Fibroblast of pulmonary artery (primary cell): ENCODE measurements around the gene TMEM147.
A peak's percentile ranks its signal among the peaks of the same experiment; 100 is the strongest.

Experiments used
- DNase-seq: peaks from one replicate; pipeline ENCODE4 v3.0.0-alpha.2; 2010; ENCODE audit warnings: low read depth
- H3K4me3 ChIP-seq: replicated peaks from 2 replicates; pipeline ENCODE4 v1.5.1; 2011; ENCODE audit warnings: low read depth, mild to moderate bottlenecking, control low read depth, low read length, moderate library complexity
- TF ChIP-seq, protein P1 (sequence below): IDR thresholded peaks from 2 replicates; pipeline ENCODE4 v1.5.1; 2011; ENCODE audit warnings: mild to moderate bottlenecking, control low read depth, low read length, inconsistent platforms; ENCODE audit errors: missing control alignments

The TMEM147 gene

DNA sequence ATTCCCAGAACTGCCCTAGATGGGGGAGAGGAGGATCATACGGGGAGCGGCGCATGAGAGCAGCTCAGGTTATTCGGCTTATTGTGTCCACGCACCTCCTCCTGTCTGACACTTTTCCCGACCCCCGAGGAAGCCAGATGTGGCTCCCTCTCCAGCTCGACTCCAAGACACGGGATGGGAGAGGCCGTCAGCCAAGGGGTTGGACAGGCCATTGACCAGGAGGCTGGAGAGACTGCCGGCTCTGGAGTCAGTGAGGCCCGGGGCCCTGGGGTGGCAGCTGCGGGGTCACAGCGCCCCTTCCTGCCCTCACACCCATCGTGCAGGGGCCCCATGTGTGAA is 34.8 kb upstream of the TMEM147 start:
- DNase-seq, result no peak
- TF ChIP-seq, protein P1, sequence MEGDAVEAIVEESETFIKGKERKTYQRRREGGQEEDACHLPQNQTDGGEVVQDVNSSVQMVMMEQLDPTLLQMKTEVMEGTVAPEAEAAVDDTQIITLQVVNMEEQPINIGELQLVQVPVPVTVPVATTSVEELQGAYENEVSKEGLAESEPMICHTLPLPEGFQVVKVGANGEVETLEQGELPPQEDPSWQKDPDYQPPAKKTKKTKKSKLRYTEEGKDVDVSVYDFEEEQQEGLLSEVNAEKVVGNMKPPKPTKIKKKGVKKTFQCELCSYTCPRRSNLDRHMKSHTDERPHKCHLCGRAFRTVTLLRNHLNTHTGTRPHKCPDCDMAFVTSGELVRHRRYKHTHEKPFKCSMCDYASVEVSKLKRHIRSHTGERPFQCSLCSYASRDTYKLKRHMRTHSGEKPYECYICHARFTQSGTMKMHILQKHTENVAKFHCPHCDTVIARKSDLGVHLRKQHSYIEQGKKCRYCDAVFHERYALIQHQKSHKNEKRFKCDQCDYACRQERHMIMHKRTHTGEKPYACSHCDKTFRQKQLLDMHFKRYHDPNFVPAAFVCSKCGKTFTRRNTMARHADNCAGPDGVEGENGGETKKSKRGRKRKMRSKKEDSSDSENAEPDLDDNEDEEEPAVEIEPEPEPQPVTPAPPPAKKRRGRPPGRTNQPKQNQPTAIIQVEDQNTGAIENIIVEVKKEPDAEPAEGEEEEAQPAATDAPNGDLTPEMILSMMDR, result no peak
- no peak overlapping the region for H3K4me3 ChIP-seq

DNA sequence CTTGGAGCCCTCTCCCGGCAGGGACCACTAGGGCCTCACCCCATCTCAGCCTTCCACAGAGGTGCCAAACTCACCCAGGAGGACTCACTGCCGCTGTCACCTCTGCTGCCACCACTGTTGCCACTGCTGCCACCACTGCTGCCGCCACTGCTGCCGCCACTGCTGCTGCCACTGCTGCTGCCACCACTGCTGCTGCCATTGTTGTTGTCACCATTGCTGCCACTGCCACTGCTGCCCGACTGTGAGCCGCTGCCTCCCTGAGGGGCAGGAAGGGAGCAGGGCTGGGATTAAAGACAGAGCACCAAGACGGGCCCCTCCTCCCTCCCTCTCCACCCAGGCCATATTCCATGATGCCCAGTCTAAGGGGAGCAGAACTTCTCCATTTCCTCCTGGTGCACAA is 34.1 kb upstream of the TMEM147 start:
- H3K4me3 ChIP-seq, result no peak overlapping the region
- TF ChIP-seq, protein P1, result no peak
- DNase-seq, result no peak

DNA sequence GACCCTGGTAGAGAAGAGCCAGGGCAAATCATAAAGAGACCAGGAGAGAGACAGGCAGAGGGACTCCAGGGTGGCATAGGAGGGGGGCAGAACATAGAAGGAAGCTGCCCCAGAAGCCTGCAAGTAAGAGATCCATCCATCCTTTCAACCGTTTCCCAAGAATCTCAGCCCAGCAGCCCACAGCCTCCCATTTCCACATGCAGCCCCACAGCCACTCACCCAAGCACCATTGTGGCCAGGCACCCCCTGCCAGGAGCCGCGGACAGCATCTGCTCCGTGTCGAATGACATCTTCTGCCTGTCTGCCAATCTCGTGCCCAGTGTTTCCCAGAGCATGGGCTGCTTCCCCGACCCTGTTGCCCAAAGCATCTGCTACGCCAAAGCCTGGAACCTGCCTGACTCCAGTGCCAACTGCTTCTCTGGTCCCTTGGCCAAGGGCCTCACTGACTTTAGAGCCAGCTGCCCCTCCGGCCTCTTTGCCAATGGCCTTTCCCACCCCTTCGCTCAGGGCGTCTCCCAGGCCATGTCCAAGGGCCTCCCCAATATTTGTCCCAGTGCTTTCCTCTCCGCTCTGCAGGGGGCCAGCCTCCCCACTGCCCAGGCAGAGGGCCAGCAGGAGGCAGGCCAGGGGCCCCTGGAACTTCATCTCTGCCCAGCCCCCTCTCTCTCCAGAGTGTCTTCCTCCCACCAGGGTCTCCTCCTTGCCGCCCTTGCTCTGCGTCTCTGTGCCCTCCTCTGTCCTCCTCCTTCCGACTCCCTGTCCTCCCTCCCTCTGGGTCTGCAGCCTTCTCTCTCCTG is 32.4 kb upstream of the TMEM147 start:
- TF ChIP-seq, protein P1, result no peak
- no peak overlapping the region for H3K4me3 ChIP-seq
- DNase-seq, result no peak

DNA sequence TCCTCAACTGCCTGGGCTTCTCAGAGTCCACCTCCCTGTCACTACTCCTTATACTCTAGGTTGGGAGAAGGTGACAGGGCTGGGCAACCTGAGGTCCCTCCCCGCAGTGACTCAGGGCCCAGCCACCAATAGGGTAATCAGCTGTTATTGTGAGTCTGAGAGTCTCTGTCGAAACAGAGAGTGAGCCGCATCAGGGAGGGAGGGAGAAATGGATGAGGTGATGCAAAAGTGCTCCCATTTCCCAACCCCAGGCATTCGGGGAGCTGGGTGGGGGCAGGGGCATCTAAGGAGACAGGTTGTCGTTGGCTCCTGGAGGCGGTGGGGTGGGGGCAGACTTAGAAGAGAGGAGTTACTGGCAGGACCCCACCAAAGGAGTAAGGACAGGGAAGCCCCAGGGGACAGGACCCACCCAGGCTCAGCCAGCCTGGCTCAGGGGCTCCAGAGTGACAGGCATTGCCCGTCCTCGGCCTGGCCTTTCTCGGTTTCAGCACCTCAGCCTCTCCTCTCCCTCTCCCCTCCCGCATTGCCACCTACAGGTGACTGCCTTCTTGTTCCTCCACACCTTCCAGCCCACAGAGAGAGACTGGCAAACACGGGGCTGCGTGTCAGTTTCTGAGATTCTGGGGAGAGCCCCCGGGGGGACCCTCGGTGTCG is 31.7 kb upstream of the TMEM147 start, which contains the start of gene DMKN:
Gene DMKN (minus strand): TSS at position 22 of the 654 bp plus-strand sequence. CDS start 174 bp downstream, outside the sequence.
- peak; percentile 66 for DNase-seq
- TF ChIP-seq, protein P1, result no peak
- no peak within 1 kb of the TSS for H3K4me3 ChIP-seq

DNA sequence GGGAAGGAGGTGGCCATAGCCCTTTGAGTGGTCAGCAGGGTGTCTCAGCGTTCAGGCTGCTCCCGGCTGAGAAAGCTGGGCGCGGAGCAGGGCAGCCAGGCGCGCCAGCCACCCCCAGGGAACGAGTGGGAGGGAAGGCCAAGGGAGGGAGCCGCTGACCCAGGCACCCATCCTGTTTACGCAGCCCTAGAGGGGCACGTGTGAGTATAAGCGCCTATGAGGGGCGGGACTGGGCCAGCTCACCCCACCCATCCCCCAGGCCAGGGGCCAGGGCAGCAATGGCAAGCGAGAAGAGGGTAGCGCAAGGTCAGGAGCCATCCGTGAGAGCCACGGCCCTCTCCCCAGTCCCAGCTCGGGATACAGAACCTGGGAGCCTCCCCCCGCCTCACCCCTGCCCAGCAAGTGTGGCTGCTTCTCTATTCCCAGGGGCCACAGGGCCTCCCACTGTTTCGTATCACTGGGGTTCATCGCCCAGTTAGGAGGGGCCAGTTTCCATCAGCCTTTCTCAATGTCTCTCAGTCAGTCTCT is 31.1 kb upstream of the TMEM147 start:
- DNase-seq, result peak; percentile 54
- H3K4me3 ChIP-seq, result no peak overlapping the region
- TF ChIP-seq, protein P1, result no peak

DNA sequence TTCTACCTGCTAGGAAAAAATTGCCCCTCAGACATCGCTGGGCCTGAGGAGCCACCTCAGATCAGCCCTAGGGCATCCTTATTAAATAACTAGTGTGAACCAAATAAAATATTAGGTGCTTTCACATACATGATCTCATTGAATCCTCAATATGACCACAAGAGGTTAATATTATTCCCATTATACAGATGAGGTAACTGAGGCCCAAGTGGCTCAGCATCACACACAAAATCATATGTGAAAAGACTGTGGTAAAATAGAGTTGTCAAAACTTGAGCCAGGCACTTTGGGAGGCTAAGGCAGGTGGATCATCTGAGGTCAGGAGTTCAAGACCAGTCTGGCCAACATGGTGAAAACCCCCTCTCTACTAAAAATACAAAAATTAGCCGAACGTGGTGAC is 29.1 kb upstream of the TMEM147 start:
- TF ChIP-seq, protein P1, result no peak

DNA sequence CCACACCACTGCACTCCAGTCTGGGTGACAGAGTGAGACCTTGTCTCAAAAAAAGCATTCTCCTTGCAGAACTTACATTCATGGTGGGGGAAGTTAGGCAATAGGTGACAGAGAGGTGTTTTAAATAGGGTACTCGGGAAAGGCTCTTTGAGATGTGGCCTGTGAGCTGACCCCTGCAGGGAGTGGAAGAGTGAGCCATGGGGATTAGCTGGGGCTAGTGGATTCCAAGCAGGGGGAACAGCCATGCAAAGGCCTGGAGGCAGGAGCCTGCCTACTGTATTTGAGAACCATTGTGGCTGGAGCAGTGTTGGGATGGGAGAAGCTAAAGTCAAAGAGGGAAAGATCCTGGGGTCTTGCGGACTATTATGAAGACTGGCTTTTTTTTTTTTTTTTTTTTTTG is 28.1 kb upstream of the TMEM147 start:
- no peak overlapping the region for H3K4me3 ChIP-seq
- TF ChIP-seq, protein P1, result no peak
- DNase-seq, result no peak

More for the DNA sequence above, 29.1 kb upstream of the TMEM147 start:
- H3K4me3 ChIP-seq, result no peak overlapping the region
- no peak for DNase-seq
